GM12891 (cell line): Measurements from ENCODE around the gene ACBD4.

Experiments used
- DNase-seq: peaks from one replicate; pipeline ENCODE4 v3.0.0; 2011; ENCODE audit warnings: low spot score; ENCODE audit not compliant: insufficient read length
- FAIRE-seq: peaks from 2 replicates; lab custom pipeline; 2011; peaks lifted over from hg19 to GRCh38; lab: Jason Lieb, UNC
- PAX5 ChIP-seq: IDR thresholded peaks from 2 replicates; pipeline ENCODE4 v1.6.1; 2011; ENCODE audit warnings: low read length, moderate library complexity, mild to moderate bottlenecking; ENCODE audit not compliant: insufficient read depth, severe bottlenecking
- POLR2A ChIP-seq: IDR thresholded peaks from 2 replicates; pipeline ENCODE4 v1.6.1; 2011; ENCODE audit warnings: low read depth, low read length, control low read depth
- POLR2AphosphoS5 ChIP-seq: IDR thresholded peaks from 2 replicates; pipeline ENCODE4 v1.6.1; 2011; ENCODE audit warnings: low read depth, low read length, control low read depth
- POU2F2 ChIP-seq: IDR thresholded peaks from 2 replicates; pipeline ENCODE4 v1.6.1; 2011; ENCODE audit warnings: low read depth, mild to moderate bottlenecking, control low read depth, low read length, moderate library complexity
- SPI1 ChIP-seq: IDR thresholded peaks from 2 replicates; pipeline ENCODE4 v1.6.1; 2011; ENCODE audit warnings: low read depth, low read length, control low read depth
- TAF1 ChIP-seq: IDR thresholded peaks from 2 replicates; pipeline ENCODE4 v1.6.1; 2011; ENCODE audit warnings: low read depth, low read length, control low read depth

The ACBD4 gene

GRCh38 chr17:45162025-45162687 is 26.7 kb downstream of the ACBD4 start:
- TF ChIP-seq SPI1 (no peak), TAF1 (no peak), PAX5 (no peak), POLR2A (no peak), POU2F2 (no peak), POLR2AphosphoS5 (no peak)
- no peak for FAIRE-seq
- DNase-seq = no peak

- TF ChIP-seq POLR2AphosphoS5 (no peak), PAX5 (no peak), POU2F2 (no peak), POLR2A (no peak), SPI1 (no peak), TAF1 (no peak)
- no peak for DNase-seq
- FAIRE-seq = no peak
Measured at GRCh38 chr17:45164734-45165269, 29.3 kb downstream of the ACBD4 start.

- no peak for TF ChIP-seq SPI1
- no peak for TF ChIP-seq POU2F2
- no peak for TF ChIP-seq TAF1
- TF ChIP-seq POLR2A = no peak
- no peak for TF ChIP-seq POLR2AphosphoS5
- TF ChIP-seq PAX5 = no peak
- FAIRE-seq (no peak), DNase-seq (no peak)
Measured at GRCh38 chr17:45168991-45169752, 33.7 kb downstream of the ACBD4 start.

GRCh38 chr17:45170280-45170930 is 34.9 kb downstream of the ACBD4 start:
- FAIRE-seq (no peak), DNase-seq (no peak)
- TF ChIP-seq TAF1 (no peak), POLR2AphosphoS5 (no peak), PAX5 (no peak), POU2F2 (no peak), SPI1 (no peak), POLR2A (no peak)

GRCh38 chr17:45170931-45171337 is 35.4 kb downstream of the ACBD4 start:
- DNase-seq (no peak), FAIRE-seq (no peak)
- TF ChIP-seq POU2F2 = no peak
- TF ChIP-seq SPI1 = no peak
- TF ChIP-seq POLR2A = no peak
- no peak for TF ChIP-seq TAF1
- no peak for TF ChIP-seq PAX5
- no peak for TF ChIP-seq POLR2AphosphoS5

- FAIRE-seq = no peak
- TF ChIP-seq POU2F2 = no peak
- TF ChIP-seq TAF1 = no peak
- TF ChIP-seq PAX5 = no peak
- TF ChIP-seq POLR2A = no peak
- TF ChIP-seq POLR2AphosphoS5 = no peak
- no peak for TF ChIP-seq SPI1
- no peak for DNase-seq
Measured at GRCh38 chr17:45171338-45172231, 36.1 kb downstream of the ACBD4 start.

GRCh38 chr17:45172232-45172540 is 36.7 kb downstream of the ACBD4 start:
- FAIRE-seq = no peak
- TF ChIP-seq TAF1 = no peak
- TF ChIP-seq PAX5 = no peak
- no peak for TF ChIP-seq POU2F2
- TF ChIP-seq SPI1 = no peak
- no peak for TF ChIP-seq POLR2A
- no peak for DNase-seq

GRCh38 chr17:45172541-45173286 is 37.2 kb downstream of the ACBD4 start:
- FAIRE-seq = peak; percentile 94
- TF ChIP-seq PAX5 (no peak), TAF1 (peak; percentile 50; the same call in 1 of the 2 replicates)
- DNase-seq = no peak
